Measurements from ENCODE around the gene BBS4. TPM values are rescaled to one million over a fixed set of nuclear protein-coding genes. Genes with fewer than 3 reads are reported as not detected.

The BBS4 gene
- total and polyA plus RNA-seq, 2 donors from 2014 or later = 17.2 to 29.3 TPM

DNA sequence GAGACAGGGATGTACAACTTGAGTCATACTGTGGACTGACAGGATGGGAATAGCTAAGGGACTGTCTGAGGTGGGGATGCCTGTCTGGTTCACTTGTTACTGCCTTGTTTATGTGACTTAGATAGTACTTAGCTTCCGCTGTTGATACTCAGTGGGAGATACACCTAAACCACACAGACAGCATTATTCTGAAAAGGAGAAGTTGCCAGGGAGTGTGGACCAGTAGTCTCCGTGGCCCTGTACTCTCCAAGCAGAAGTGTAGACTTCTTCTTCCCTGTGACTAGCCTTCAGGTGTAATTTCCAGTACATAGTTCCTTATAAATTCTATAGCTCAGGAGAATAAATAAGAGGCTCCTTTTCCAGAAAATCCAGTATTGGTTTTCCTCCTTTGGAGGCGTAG, 5.1 kb upstream of the BBS4 start:
- H3K27me3 ChIP-seq (ENCODE audit: control insufficient read depth, insufficient read depth, low read length) = peaks cover 3% of the 10 kb centered on the region
- DNase-seq (no peak), FAIRE-seq (no peak)
- TF ChIP-seq, protein P1, sequence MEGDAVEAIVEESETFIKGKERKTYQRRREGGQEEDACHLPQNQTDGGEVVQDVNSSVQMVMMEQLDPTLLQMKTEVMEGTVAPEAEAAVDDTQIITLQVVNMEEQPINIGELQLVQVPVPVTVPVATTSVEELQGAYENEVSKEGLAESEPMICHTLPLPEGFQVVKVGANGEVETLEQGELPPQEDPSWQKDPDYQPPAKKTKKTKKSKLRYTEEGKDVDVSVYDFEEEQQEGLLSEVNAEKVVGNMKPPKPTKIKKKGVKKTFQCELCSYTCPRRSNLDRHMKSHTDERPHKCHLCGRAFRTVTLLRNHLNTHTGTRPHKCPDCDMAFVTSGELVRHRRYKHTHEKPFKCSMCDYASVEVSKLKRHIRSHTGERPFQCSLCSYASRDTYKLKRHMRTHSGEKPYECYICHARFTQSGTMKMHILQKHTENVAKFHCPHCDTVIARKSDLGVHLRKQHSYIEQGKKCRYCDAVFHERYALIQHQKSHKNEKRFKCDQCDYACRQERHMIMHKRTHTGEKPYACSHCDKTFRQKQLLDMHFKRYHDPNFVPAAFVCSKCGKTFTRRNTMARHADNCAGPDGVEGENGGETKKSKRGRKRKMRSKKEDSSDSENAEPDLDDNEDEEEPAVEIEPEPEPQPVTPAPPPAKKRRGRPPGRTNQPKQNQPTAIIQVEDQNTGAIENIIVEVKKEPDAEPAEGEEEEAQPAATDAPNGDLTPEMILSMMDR (IDR thresholded peaks at IDR 0.05; ENCODE audit: borderline replicate concordance, extremely low read depth, insufficient read depth) = no peak
- intact Hi-C loops (cut with DNase I) = no loop called here
- H3K36me3 ChIP-seq (ENCODE audit: control insufficient read depth in 2 of 3, insufficient read depth in 3 of 3, low read length in 3 of 3) = no peaks in the 10 kb centered on the region
- peaks cover 0 to 6% (median 0%) of the 10 kb centered on the region in 3 donors for H3K4me1 ChIP-seq (ENCODE audit: control insufficient read depth in 2 of 3, insufficient read depth in 2 of 3, low read depth in 1 of 3, low read length in 3 of 3)
- H3K9ac ChIP-seq (ENCODE audit: low read length in 3 of 3) = no peak overlapping the region
- no peak overlapping the region for H3K4me3 ChIP-seq (ENCODE audit: low read length in 3 of 3)
- no peak overlapping the region for H3K27ac ChIP-seq (ENCODE audit: low read depth in 2 of 2, low read length in 2 of 2)
- H3K9me3 ChIP-seq (ENCODE audit: control insufficient read depth in 2 of 3, insufficient read depth in 1 of 3, low read length in 3 of 3) = no peaks in the 10 kb centered on the region

GRCh38 chr15:72682772-72683171, 3.2 kb upstream of the BBS4 start:
- peaks cover 3% of the 10 kb centered on the region for H3K27me3 ChIP-seq (ENCODE audit: control insufficient read depth, insufficient read depth, low read length)
- no peak overlapping the region for H3K9ac ChIP-seq (ENCODE audit: low read length in 3 of 3)
- H3K9me3 ChIP-seq (ENCODE audit: control insufficient read depth in 2 of 3, insufficient read depth in 1 of 3, low read length in 3 of 3) = no peaks in the 10 kb centered on the region
- no peak overlapping the region for H3K27ac ChIP-seq (ENCODE audit: low read depth in 2 of 2, low read length in 2 of 2)
- TF ChIP-seq, protein P1 (IDR thresholded peaks at IDR 0.05; ENCODE audit: borderline replicate concordance, extremely low read depth, insufficient read depth) = no peak
- DNase-seq = no peak
- H3K4me3 ChIP-seq (ENCODE audit: low read length in 3 of 3) = no peak overlapping the region
- H3K36me3 ChIP-seq (ENCODE audit: control insufficient read depth in 2 of 3, insufficient read depth in 3 of 3, low read length in 3 of 3) = no peaks in the 10 kb centered on the region
- intact Hi-C loops (cut with DNase I) = no loop called here
- H3K4me1 ChIP-seq (ENCODE audit: control insufficient read depth in 2 of 3, insufficient read depth in 2 of 3, low read depth in 1 of 3, low read length in 3 of 3) = peaks cover 0 to 6% (median 0%) of the 10 kb centered on the region in 3 donors
- no peak for FAIRE-seq

DNA sequence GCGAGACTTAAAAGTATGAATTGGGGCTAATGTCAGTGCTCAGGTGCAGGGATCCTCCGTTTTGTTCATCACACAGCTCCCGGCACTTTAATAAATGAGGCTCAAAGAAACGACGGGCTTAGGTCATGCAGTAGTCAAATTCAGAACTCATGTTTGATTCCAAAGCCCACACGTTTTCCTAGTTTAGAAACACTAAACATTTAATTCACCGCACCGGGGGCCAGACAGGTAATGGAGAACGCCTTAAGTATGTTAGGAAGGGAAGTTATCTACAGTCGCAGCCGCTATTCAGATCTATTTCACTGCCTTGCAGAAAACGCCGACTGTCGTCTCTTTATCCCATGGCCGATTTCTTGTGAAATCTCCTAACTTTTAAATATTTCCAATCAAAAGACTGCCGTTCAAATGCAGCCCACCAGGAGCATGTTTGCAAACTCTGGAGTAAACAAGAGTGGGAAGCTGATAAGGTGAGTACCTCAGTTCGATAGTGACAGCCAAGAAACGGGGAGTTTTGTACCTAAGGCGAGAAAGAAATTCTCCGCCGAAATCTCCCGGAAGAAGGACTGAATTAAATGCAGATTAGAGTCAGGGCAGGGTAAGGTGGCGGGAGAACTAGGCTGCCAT, 594 bp upstream of the BBS4 start:
- intact Hi-C loops (cut with DNase I) = no loop called here
- no peak for FAIRE-seq
- H3K4me3 ChIP-seq (ENCODE audit: low read length in 3 of 3) = peak overlapping the region; percentile 86 to 96 (median 90)
- peak overlapping the region; percentile 91 to 93 for H3K27ac ChIP-seq (ENCODE audit: low read depth in 2 of 2, low read length in 2 of 2)
- H3K4me1 ChIP-seq (ENCODE audit: control insufficient read depth in 2 of 3, insufficient read depth in 2 of 3, low read depth in 1 of 3, low read length in 3 of 3) = peaks cover 0 to 6% (median 0%) of the 10 kb centered on the region in 3 donors
- no peak for DNase-seq
- H3K36me3 ChIP-seq (ENCODE audit: control insufficient read depth in 2 of 3, insufficient read depth in 3 of 3, low read length in 3 of 3) = no peaks in the 10 kb centered on the region
- H3K9ac ChIP-seq (ENCODE audit: low read length in 3 of 3) = peak overlapping the region; percentile 83 to 94 (median 89)
- peaks cover 3% of the 10 kb centered on the region for H3K27me3 ChIP-seq (ENCODE audit: control insufficient read depth, insufficient read depth, low read length)
- TF ChIP-seq, protein P1 (IDR thresholded peaks at IDR 0.05; ENCODE audit: borderline replicate concordance, extremely low read depth, insufficient read depth) = no peak
- no peaks in the 10 kb centered on the region for H3K9me3 ChIP-seq (ENCODE audit: control insufficient read depth in 2 of 3, insufficient read depth in 1 of 3, low read length in 3 of 3)

DNA sequence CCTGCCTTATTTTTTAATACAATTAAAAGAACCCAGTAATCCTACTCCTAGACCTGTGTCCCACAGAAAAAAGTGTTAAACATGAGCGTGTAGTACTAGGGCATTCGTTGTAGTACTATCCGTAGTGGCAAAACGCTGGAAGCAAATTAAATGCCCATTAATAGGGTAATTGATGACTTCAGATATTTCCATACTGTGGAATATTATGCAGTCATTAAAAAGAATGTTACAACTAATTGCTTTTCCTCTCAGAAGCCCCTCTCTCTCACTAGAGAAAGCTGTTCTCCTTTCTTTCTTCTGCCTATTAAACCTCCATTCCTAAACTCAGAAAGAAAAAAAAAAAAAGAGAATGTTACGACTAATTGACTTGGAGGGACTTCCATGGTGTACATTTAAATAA, 2.7 kb downstream of the BBS4 start:
- FAIRE-seq (no peak), DNase-seq (no peak)
- peaks cover 0 to 6% (median 0%) of the 10 kb centered on the region in 3 donors for H3K4me1 ChIP-seq (ENCODE audit: control insufficient read depth in 2 of 3, insufficient read depth in 2 of 3, low read depth in 1 of 3, low read length in 3 of 3)
- H3K27me3 ChIP-seq (ENCODE audit: control insufficient read depth, insufficient read depth, low read length) = no peaks in the 10 kb centered on the region
- intact Hi-C loops (cut with DNase I) = no loop called here
- H3K9me3 ChIP-seq (ENCODE audit: control insufficient read depth in 2 of 3, insufficient read depth in 1 of 3, low read length in 3 of 3) = no peaks in the 10 kb centered on the region
- no peak overlapping the region for H3K9ac ChIP-seq (ENCODE audit: low read length in 3 of 3)
- H3K4me3 ChIP-seq (ENCODE audit: low read length in 3 of 3) = no peak overlapping the region
- H3K27ac ChIP-seq (ENCODE audit: low read depth in 2 of 2, low read length in 2 of 2) = no peak overlapping the region
- TF ChIP-seq, protein P1 (IDR thresholded peaks at IDR 0.05; ENCODE audit: borderline replicate concordance, extremely low read depth, insufficient read depth) = no peak
- H3K36me3 ChIP-seq (ENCODE audit: control insufficient read depth in 2 of 3, insufficient read depth in 3 of 3, low read length in 3 of 3) = no peaks in the 10 kb centered on the region

All from kidney (tissue), 14 donors.